Activated naive CD4-positive, alpha-beta T cell treated with anti-CD3 and anti-CD28 coated beads, Interleukin-2, amount 50 U/mL, for 16 hours (primary cell): ENCODE measurements around the gene RNF227.
"Not testable (repeated sequence)": the region's sequence is repeated elsewhere in the genome, so short reads cannot be mapped to it uniquely, and the experiment has no call there.

Experiments
- DNase-seq: peaks from one replicate; pipeline ENCODE4 v3.0.0-alpha.2; 2020

The RNF227 gene

DNA sequence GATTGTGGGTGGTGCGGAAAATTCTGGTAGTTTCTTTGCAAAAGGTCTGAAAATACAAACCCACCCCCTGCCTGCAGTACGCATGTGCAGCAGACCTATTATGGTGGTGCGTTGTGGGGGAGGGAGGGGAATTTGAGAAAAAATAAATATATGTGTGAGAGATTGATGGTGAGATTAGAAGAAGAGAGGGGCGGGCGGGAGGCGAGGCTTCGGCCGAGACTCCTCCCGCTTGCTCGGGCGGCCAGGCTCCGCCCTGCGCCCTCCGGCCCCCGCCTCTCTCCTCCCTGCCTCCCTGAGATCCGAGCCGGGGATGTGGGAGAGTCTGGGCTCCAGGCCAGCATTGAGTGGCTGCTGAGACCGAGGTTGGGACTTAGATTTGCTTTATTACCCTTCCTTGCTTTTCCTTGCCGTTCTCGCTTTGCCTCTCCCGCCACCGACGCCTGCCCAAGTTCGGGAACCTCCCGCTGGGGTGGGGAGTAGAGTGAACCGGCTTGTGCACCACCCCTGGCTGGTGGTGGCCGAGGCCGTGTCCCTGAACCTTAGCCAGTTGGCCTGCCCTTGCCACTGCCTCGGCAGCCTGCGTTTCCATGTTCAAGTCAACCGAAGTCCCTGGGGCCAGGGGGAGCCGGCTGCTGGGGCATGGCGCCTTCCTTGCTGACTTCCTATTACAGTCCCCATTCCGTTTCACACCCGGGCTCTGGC, 28.5 kb downstream of the RNF227 start:
- peak; percentile 92 for DNase-seq

DNA sequence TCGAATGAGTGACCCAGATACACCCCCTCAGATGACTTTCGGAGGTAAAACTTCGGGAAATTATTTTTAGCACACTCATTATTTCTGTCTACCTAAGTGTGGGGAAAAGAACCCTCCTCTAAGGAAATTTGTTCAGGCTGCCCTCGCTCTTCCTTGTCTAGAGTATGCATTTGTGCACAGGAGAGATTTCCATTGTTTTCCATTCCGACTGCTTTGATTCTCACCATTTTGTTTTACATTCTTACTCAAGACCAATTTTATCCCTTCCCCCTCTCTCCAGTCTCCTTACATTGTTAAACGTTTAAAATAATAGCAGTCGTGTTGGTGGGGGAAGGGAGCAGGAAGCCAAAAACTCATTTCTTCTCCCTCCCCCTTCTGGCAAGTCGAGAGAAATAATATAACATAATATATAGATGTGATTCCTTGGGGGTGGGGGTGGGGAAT, 29.0 kb downstream of the RNF227 start:
- no peak for DNase-seq

DNA sequence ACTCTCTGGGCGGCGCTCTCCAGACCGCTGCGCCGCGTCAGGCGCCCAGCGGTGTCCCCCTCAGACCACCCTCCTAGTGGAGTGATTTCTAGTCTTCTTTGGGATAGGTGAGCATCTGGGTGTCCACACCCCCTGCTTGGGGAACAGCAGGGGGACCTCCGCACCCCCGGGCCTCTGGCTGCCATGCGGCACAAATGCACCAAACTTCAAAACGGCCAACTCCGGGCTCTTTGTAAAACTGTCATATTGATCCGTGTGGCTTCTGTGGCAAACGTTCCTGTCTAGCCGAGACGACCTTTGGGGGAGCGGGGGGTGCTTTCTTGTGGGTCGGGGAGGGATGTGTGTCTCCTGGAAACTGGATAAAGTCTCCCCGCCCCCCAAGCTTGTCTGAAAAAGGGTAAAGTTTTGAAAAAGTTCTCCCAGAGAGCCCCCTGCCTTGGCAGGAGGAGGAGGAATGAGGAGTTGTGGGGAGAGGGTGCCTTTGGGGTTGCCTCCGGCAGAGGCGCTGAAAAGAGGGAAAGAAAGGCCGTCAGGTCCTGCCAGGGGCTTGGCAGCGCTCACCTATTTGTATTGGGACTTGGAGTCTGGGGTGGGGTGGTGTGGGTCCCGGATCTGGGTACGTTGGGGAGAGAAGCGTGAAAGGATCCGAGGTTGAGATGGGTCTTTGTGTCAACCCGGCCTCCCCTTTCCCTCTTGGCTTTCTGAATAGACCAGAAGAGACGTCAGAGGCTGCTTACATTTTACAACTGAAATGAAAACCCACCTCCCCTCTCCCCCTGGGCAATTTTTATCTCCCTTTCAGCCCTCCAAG, 29.7 kb downstream of the RNF227 start:
- peak; percentile 44 for DNase-seq

DNA sequence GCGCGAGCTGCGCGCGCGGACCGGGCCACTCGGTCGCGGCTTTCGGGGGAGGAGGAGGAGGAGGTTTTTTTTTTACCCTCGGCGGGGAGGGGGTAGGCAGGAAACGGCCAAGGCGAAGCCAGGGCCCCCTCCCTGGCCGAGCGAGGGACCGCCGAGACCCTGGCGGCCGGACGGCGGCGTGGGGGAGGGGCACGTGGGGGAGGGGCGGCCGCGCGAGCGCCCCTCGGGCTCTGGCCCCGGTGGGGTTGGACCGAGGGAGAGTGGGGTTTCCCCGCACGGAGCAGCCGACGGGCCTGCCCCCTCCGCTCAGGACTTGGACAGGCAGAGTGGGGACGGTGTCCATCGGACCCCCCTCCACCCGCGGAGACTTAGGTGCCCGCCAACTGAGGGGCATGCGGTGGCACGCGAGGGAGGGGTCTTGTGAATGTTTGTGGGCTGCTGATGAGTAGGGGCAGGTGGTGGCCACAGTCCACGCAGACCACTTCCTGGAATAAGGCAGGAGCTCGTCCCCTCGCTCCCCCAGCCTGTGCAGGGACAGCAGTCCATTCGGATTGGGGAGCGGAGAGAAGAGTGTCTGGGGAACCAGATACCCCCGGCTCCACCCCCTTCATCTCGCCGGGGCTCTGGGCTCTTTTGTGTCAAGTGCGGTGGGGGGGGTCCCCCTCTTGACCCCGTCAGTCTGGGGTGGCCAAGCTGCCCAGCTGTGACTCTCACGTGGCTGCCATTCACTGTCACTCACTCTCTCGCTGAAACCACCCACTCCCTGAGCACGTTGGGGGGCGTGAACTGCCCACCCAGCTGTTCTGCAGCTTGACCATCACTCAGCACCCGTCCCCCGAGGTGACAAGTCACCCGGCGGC, 30.5 kb downstream of the RNF227 start:
- DNase-seq, result peak; percentile 45

DNA sequence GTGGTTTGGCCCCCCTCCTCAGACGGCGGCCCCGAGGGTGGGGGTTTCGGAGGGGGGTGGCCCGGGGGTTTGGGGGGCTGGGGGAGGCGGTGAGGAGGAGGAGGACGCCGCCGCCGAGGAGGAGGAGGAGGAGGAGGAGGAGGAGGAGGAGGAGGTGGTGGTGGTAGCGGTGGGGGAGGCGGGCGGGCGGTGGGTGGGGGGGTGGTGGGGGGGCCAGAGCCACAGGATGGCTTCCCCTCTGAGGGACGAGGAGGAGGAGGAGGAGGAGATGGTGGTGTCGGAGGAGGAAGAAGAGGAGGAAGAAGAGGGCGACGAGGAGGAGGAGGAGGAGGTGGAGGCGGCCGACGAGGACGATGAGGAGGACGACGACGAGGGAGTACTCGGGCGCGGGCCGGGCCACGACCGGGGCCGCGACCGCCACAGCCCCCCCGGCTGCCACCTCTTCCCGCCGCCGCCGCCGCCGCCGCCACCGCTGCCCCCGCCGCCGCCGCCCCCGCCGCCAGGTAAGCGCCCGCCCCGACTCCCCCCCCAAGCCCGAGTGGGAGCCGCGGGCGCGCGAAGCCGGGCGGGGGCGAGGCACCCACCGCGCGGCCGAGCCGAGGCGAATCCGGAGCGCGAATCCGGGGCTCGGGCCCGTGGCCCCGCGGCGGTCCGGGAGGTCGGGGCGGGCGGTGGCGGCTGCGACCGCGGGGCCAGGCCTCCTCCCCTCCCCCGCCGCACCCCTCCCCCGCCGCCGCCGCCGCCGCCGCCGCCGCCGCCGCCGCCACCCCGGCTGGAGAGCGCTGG, 31.3 kb downstream of the RNF227 start:
- DNase-seq, result peak; percentile 50

DNA sequence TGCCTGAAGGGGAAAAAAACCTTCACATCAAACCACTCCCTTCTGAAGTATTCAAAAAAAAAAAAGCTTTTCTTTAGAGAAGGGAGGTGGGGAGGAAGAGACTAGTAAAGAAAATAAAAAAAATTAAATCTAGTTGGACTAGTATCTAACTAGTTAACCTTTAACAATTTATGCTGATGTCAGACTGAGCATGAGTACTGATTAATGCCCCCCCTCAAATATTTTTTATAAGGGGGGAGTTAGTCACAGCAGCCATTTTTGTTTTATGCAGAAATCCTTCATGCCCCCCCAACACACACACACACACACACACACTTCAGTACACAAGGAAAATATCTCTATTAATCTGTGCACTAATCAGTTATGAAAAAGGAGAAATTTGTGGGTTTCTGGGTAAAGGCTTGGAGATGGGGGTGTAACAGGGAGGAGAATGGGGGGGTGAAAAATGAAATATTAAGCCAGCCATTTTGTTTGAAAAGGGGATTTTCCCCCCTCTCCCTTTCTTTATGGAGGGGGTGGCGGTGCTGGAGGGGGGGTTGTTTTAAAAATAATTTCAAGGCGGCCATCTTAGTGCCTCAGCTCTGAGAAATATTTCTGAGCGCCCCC, 32.2 kb downstream of the RNF227 start:
- DNase-seq, result peak; percentile 53

DNA sequence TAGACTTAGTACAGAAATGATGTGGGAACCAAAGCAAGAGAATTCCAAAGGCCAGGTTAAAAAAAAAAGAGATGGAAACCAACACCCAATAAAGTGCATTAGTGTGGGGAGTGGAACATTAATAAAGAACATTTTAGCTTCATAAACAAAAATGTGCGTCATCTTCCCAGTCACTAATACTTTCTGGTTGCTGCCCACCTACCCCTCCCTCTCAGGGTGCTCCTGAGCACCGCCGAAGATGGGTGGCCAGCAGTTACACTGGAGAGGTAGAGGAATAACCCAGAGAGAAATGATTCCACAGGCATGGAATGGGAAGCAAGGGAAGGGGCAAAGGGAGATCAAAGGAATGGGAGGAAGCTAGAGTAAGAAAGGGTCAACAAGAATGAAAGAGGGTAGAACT, 33.5 kb downstream of the RNF227 start:
- no peak for DNase-seq

DNA sequence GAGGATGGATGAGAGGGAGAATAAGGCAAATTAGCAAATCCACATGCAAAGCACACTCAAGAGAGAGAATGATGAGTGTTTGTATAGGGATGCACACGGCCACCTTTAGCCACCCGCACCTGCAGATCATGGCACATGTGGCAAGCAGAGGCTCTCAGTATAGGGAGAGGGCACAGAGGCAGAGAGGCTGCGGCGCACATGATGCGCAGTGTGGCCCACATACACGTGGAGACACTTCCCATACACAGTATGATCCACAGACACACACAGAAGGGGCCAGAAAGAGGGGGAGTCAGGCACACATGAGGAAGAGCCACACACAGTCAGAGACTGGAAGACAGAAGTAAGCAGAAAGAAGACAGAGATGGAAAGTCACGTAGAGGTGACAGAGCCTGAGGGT, 34.0 kb downstream of the RNF227 start:
- DNase-seq, result peak; percentile 20

DNA sequence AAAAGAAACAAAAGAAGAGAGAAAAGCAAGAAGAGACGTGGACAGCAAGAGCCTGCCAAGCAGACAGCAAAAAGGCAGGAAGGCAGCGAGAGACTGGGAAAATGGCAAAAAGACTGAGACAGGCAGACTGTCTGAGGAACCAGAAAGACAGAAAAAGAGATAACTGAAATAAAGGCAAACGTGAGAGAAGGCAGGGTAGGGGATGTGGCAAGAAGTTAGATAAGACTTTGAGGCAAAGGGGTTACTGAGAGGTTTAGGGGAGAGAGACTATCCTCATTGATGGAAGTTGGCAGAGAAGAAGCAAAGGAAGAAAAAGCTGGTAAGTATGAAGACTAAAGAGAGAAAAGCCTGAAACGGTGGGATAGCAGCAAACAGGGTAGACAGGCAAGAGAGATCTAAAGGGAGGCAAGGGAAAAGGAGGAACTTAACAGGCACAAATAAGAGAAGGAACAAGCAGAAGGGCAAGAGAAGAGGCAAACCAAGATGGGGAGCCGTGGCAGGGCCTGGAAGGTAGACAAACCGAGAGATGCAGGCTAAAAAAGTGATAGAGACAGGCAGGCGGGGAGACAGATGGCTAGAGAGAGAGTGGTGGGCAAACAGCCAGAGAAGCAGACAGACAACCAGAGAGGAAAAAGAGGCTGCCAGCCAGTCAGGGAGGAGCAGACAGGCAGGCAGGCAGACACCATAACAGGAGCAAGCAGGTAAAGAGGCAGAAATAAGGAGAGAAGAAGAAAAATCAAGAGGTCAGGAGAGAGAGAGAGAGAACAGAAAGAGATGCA, 34.6 kb downstream of the RNF227 start:
- DNase-seq, result no peak

DNA sequence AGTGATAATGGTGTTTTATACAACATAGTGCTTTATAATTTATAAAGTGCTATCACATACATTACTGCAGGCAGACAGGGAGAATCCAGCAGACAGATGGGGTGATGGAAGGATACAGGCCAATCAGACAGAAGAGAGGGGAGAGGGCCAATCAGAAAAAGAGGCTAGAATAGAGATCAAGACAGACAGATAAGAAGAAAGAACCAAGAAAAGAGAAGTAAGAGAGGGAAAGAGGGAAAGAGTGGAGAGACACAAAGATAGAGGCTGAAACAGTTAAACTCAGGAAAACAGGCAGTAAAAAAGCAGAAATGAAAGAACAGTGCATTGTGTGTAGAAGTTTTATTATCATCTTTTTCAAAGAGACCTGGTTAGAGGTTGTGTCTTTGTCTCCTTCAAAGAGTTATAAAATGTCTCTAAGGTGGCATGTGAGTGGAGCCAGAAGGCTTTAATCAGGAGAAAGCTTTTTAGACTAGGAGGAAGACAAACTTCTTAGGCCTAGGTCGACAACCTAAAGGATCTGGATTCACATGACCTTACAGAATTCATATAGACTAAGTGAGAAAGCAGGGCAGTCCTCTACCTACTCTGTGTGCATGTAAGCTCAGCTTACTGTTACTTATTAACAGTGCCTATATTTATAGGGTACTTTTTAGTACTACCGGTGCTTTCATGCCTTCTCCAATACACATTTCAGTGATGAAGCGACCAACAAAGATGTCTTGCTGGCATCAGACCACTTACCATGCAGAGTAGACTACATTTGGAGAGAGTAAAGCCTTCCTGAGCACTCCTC, 35.8 kb downstream of the RNF227 start:
- no peak for DNase-seq

DNA sequence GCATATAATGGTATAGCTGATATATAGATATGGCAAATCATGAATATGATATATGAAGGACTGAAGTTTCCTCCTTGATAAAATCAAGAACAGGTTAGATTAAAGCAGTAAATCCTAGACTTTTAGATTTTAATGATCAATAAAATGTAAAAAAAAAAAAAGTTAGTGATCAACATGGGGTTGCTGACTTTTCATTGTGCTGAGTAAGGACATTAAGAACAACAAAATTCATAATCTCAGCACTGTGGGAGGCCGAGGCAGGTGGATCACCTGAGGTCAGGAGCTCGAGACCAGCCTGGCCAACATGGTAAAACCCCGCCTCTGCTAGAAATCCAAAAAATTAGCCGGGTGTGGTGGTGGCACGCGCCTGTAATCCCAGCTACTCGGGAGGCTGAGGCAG, 37.9 kb downstream of the RNF227 start:
- DNase-seq, result no peak

DNA sequence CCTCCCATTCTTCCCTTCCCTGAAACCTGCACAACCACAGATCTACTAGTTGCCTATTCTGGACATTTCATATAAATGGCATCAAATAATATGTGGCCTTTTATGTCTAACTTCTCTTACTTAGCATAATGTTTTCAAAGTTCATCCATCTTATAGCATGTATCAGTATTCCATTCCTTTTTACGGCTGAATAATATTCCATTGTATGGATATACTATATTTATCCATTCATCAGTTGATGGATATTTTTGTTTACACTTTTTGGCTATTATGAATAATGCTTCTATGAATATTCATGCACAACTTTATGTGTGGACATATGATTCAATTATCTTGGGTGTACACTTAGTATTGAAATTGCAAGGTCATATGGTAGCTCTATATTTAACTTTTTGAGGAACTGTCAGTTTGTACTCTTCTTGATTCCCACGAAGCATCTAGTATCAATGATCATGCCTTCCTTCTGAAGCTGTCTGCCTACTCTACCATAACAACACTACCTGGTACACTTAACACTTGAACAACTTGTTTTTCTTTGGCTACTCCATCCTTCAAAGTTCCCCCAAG, 40.2 kb downstream of the RNF227 start:
- DNase-seq, result no peak

DNA sequence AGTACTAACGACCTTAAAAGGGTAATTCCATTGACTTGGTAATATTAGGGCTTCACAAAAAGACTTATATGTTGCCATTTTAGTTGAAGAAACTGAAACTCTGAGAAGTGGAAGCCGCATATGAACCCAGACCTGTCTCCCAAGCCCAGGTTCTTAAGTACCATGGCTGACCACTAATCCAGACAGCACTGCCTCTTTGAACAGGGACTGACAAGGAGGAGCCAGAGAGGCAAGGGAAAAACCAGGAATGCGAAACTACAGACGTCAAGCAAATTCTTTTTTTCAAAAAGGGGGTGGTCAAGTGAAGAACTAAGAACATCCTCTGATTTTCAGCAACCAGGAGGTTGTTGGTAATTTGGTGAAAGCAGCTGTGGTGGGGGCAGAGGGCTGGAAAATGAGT, 43.0 kb downstream of the RNF227 start:
- DNase-seq, result no peak

DNA sequence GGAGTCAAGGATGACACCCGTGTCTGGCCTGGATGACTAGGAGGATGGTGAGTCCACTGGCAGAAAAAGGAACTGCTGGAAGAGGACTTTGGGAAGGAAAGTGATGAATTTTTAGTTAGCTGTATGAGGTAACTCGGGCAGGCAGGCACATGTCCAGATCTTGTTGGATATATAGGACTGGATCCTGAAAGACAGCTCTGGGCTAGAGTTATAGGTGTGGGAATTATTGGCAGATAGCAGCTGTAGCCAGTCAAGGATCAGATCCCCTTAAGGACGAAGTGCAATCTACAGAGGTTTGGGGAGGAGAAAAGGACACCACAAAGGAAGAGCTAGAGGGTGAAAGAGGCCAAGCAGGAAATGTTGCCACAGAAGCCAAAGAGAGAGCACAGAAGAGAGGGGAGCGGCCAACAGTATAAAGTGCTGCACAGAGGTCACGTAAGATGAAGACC, 48.2 kb downstream of the RNF227 start:
- no peak for DNase-seq

DNA sequence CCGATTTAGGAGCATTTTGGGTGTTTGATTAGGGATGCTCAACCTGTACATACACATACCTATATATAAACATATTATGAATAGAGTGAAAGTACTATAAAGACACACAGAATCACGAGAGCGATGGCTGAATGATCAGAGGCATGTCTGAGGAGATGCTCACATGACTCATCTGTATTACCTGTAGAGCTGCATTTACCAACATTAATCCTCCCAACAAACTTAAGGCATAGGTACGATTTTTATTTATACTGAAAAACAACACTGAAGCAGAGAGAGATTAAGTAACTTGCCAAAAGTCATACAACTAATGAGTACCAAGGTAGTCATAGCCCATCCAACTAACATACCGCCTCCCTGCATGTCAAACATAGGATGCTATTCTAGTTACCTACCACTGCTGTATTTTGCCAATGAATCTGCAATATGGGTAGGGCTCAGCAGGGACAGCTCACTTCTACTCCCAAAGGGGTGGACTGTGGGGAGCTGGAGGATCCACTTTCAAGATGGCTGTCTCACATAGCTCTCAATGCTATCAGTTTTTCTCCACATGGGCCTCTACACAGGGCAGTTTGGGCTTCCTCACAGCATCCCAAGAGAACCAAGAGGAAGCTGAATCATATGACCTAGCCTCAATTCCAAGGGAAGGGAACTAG, 51.0 kb downstream of the RNF227 start:
- no peak for DNase-seq

DNA sequence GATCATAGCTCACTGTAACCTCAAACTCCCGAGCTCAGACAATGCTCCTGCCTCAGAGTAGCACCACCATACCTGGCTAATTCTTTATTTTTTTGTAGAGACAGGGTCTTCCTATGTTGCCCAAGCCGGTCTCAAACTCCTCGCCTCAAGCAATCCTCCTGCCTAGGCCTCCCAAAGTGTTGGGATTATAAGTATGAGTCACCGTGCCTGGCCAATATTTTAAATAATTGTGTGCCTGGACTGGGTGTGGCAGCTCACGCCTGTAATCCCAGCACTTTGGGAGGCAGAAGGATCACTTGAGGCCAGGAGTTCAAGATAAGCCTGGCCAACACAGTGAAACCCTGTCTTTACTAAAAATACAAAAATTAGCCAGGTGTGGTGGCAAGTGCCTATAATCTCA, 51.7 kb downstream of the RNF227 start:
- DNase-seq, result not testable (repeated sequence)
